Measurements from ENCODE around the gene CHKA.

The CHKA gene

DNA sequence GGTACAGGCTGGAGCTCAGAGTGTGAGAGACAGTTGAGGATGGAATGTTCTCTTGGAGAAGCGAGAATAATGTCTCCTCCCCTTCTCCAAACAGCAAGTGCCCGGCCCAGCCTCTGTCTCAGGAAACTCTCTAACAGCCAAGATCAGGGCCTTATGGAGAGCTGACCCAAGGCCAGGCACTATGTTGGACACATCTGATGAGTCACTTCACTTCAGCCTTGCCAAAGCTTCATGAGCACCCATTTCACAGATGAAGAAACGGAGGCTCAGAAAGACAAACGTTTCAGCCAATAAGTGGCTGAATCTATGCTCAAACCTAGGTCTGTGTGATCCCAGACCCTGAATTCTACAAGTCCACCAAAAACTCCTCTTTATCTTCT is 22.1 kb upstream of the CHKA start:
- no peak for DNase-seq (ENCODE audit: low spot score)
- TF ChIP-seq CTCF (IDR thresholded peaks at IDR 0.05; ENCODE audit: extremely low read depth, missing control alignments), result no peak

DNA sequence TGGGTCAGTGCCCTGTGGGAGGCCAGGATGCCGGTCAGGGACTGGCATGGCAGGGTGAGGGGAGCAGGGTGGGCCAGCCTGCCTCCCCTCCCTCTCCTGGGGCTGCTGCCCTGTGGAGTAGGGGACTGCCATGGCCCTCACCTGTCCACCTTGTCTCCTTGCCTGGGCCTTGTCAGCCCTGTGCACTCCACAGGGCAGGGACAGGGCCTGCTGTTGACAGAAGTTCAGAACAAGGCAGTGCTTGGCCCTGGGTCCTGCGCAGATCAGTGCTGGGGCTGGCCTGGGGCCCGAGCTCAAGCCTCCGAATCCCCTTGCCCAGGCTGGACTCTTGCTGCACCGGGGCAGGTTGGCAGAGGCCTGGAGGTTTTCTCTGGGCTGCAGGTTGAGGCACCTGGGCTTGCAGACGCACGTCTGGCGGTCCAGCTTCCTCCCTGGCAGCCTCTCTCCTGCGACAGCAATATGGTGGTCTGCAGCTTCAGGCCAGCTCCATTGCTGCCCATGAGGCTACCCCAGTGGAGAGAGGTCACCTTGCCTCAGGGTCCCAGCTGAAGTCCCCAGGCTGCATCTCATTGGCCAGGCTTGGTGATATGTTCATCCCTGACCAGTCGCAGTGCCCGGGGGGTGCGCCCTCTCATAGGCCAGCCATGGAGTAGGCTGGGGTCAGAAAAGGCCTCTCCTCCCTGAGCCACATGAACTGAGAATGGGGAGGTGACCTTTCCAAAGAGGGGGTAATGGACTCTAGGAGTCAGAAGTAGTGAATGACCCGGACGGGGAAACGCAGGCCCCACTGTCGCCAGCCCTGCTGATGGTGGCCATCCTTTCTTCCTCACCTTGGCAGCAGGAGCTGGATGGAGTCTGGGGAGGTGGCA is 21.5 kb upstream of the CHKA start:
- DNase-seq (ENCODE audit: low spot score), result no peak
- TF ChIP-seq CTCF (IDR thresholded peaks at IDR 0.05; ENCODE audit: extremely low read depth, missing control alignments), result no peak

DNA sequence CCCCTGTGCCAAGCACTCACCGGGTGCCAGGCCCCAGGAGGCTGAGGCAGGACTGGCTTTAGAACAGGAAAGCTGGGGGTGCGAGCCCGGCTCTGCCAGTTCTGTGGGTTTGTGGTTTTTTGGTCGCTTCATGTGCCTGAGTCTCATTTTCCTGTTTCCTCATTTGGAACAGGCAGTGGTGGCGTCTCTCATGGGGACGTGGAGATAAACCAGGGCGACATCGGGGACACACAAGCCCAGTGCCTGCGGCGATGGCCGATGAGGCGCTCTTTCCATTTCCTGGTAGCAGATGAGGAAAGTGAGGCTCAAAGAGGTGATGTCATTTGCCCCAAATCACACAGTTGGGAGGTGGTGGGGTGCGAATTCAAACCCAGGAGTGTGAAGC is 20.8 kb upstream of the CHKA start:
- DNase-seq (ENCODE audit: low spot score), result no peak
- TF ChIP-seq CTCF (IDR thresholded peaks at IDR 0.05; ENCODE audit: extremely low read depth, missing control alignments), result no peak

GRCh38 chr11:68141246-68142027 is 20.2 kb upstream of the CHKA start:
- TF ChIP-seq CTCF (IDR thresholded peaks at IDR 0.05; ENCODE audit: extremely low read depth, missing control alignments), result no peak
- no peak for DNase-seq (ENCODE audit: low spot score)

DNA sequence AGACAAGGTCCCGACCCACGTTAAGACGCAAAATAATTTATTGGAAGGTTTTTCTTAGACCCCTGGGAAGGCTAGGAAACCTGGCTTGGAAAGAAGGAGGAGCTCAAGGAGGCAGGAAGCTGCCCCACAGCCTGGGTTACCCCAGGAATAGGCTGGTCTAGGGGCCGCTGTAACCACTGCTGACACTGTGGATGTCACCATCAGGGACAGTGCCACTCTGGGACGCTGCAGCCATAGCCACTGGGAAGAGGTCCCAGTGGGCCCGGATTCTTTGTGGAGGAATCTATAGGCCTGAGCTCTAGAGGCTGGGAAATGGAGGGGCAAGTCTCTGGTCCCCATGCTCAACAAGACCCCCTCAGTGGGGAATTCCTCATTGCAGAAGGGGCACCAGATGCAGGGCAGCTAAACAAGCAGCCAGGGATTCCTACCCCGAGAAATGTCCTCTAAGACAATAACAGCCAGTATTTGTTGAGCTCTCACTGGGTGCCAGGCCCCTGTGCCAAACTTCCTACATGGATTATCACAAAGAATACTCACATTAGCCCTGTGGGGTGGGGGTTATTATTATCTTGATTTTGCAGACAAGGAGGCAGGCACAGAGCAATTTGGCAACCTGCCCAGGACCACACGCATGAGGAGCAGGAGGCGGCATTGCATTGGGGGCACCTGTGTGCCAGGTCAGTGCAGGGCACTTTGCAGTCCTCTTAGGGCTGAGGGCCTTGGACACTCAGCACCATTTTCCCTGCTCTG is 19.5 kb upstream of the CHKA start:
- no peak for TF ChIP-seq CTCF (IDR thresholded peaks at IDR 0.05; ENCODE audit: extremely low read depth, missing control alignments)
- no peak for DNase-seq (ENCODE audit: low spot score)

GRCh38 chr11:68138237-68138636 is 17.0 kb upstream of the CHKA start:
- DNase-seq (ENCODE audit: low spot score), result no peak
- TF ChIP-seq CTCF (IDR thresholded peaks at IDR 0.05; ENCODE audit: extremely low read depth, missing control alignments), result no peak
